SHP77 (cell line): Measurements from ENCODE around the gene MBP.

ENCODE experiments used
- DNase-seq, 2 experiments: peaks; one replicate each; lab custom pipeline; 2025; lab: John Stamatoyannopoulos, UW

The MBP gene

GRCh38 chr18:77114415-77115191 lies 18.0 kb downstream of the MBP start:
- DNase-seq, result no peak

GRCh38 chr18:77114152-77114414 lies 18.5 kb downstream of the MBP start:
- no peak for DNase-seq

- no peak for DNase-seq
Observed at GRCh38 chr18:77113361-77114151, 19.0 kb downstream of the MBP start.

- DNase-seq, result no peak
Observed at GRCh38 chr18:77112747-77113092, 19.9 kb downstream of the MBP start.

GRCh38 chr18:77111951-77112746 lies 20.4 kb downstream of the MBP start:
- no peak for DNase-seq

GRCh38 chr18:77111449-77111848 lies 21.1 kb downstream of the MBP start:
- DNase-seq, result no peak

- no peak for DNase-seq
Observed at GRCh38 chr18:77110936-77111335, 21.6 kb downstream of the MBP start.

- no peak for DNase-seq
Observed at GRCh38 chr18:77110400-77110799, 22.2 kb downstream of the MBP start.

GRCh38 chr18:77109648-77110019 lies 22.9 kb downstream of the MBP start:
- no peak for DNase-seq

- no peak for DNase-seq
Observed at GRCh38 chr18:77108821-77109647, 23.5 kb downstream of the MBP start.

- DNase-seq, result peak in 1 of 2 experiments; percentile 25
Observed at GRCh38 chr18:77108001-77108692, 24.4 kb downstream of the MBP start.

GRCh38 chr18:77107292-77107691 lies 25.3 kb downstream of the MBP start:
- no peak for DNase-seq

GRCh38 chr18:77106331-77106730 lies 26.3 kb downstream of the MBP start:
- DNase-seq, result no peak

- no peak for DNase-seq
Observed at GRCh38 chr18:77105680-77106079, 26.9 kb downstream of the MBP start.

GRCh38 chr18:77105028-77105427 lies 27.6 kb downstream of the MBP start:
- DNase-seq, result no peak

- DNase-seq, result no peak
Observed at GRCh38 chr18:77103991-77104531, 28.5 kb downstream of the MBP start.

- DNase-seq, result no peak
Observed at GRCh38 chr18:77103187-77103850, 29.3 kb downstream of the MBP start.

- DNase-seq, result no peak
Observed at GRCh38 chr18:77102259-77103040, 30.1 kb downstream of the MBP start.

- DNase-seq, result no peak
Observed at GRCh38 chr18:77101410-77102258, 30.9 kb downstream of the MBP start.
